Retina (tissue), 1 donor: ENCODE data around the gene CDH13.

Experiments
- DNase-seq: peaks from one replicate; pipeline ENCODE4 v3.0.0-alpha.2; 2016

CDH13 gene

GRCh38 chr16:83330251-83330650, 703.5 kb downstream of the CDH13 start:
- no peak for DNase-seq

GRCh38 chr16:83335076-83335475, 708.3 kb downstream of the CDH13 start:
- DNase-seq = no peak

GRCh38 chr16:83336603-83337002, 709.8 kb downstream of the CDH13 start:
- no peak for DNase-seq

GRCh38 chr16:83338138-83338537, 711.4 kb downstream of the CDH13 start:
- DNase-seq = no peak

GRCh38 chr16:83338941-83339340, 712.2 kb downstream of the CDH13 start:
- no peak for DNase-seq

- DNase-seq = no peak
Observed at GRCh38 chr16:83343935-83344366, 717.2 kb downstream of the CDH13 start.

GRCh38 chr16:83345846-83346640, 719.3 kb downstream of the CDH13 start:
- peak; percentile 47 for DNase-seq

GRCh38 chr16:83348991-83349390, 722.2 kb downstream of the CDH13 start:
- no peak for DNase-seq

GRCh38 chr16:83350481-83350880, 723.7 kb downstream of the CDH13 start:
- no peak for DNase-seq

GRCh38 chr16:83351846-83352245, 725.1 kb downstream of the CDH13 start:
- DNase-seq = no peak

GRCh38 chr16:83353241-83353640, 726.5 kb downstream of the CDH13 start:
- DNase-seq = no peak

GRCh38 chr16:83354015-83354414, 727.2 kb downstream of the CDH13 start:
- no peak for DNase-seq

GRCh38 chr16:83355570-83356218, 728.9 kb downstream of the CDH13 start:
- DNase-seq = no peak

- DNase-seq = peak; percentile 52
Observed at GRCh38 chr16:83356266-83356665, 729.5 kb downstream of the CDH13 start.

GRCh38 chr16:83356986-83357385, 730.2 kb downstream of the CDH13 start:
- DNase-seq = no peak

- no peak for DNase-seq
Observed at GRCh38 chr16:83363521-83363920, 736.8 kb downstream of the CDH13 start.

GRCh38 chr16:83365166-83365565, 738.4 kb downstream of the CDH13 start:
- DNase-seq = no peak

- DNase-seq = no peak
Observed at GRCh38 chr16:83366228-83366627, 739.5 kb downstream of the CDH13 start.

- no peak for DNase-seq
Observed at GRCh38 chr16:83374979-83375378, 748.2 kb downstream of the CDH13 start.

- no peak for DNase-seq
Observed at GRCh38 chr16:83389751-83390150, 763.0 kb downstream of the CDH13 start.

- DNase-seq = no peak
Observed at GRCh38 chr16:83390759-83391158, 764.0 kb downstream of the CDH13 start.

GRCh38 chr16:83392743-83393142, 766.0 kb downstream of the CDH13 start:
- no peak for DNase-seq

GRCh38 chr16:83393196-83393981, 766.6 kb downstream of the CDH13 start:
- no peak for DNase-seq
